ENCODE results near the gene SLC13A4.

DNA sequence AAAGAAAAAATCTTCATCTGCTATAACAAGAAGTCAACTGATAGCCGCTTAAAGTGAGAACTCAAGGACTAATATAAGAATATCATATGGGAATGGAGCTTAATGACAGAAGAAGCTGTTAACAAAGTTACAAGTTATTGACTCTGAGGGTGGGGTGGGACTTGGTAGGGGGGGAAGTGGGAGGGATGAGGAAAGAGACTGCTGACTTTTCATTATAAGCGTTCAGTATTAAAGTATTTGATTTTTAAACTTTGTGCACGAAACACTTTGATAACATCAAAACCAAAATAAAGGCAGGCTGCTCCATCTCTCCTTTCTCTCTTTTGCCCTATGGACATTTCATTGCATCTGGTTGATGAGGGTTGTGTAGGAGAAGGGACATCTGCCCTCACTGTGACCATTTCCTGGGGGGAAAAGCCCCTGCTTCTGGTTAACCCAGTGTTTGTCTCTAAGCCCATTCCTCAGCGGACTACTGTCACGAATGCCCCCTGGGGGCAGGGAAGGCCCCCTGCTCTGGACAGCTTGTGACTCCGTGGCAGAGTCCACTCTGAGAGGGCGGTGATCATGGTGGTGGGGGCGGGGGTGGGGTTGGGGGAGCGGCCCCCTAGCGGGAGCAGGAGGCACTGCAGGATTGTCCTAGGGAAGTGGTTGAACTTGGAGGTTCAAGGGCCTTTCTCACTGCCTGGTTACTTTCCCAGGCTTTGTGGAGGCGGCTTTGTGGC, 17.4 kb downstream of the SLC13A4 start:
- no peak for TF ChIP-seq POLR2AphosphoS5 (IDR thresholded peaks at IDR 0.05; ENCODE audit: insufficient read depth in 1 of 2, low read depth in 1 of 2)
- TF ChIP-seq, protein P1, sequence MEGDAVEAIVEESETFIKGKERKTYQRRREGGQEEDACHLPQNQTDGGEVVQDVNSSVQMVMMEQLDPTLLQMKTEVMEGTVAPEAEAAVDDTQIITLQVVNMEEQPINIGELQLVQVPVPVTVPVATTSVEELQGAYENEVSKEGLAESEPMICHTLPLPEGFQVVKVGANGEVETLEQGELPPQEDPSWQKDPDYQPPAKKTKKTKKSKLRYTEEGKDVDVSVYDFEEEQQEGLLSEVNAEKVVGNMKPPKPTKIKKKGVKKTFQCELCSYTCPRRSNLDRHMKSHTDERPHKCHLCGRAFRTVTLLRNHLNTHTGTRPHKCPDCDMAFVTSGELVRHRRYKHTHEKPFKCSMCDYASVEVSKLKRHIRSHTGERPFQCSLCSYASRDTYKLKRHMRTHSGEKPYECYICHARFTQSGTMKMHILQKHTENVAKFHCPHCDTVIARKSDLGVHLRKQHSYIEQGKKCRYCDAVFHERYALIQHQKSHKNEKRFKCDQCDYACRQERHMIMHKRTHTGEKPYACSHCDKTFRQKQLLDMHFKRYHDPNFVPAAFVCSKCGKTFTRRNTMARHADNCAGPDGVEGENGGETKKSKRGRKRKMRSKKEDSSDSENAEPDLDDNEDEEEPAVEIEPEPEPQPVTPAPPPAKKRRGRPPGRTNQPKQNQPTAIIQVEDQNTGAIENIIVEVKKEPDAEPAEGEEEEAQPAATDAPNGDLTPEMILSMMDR (IDR thresholded peaks at IDR 0.05) = no peak
